ENCODE data around the gene LINC01488.

Gene LINC01488

DNA sequence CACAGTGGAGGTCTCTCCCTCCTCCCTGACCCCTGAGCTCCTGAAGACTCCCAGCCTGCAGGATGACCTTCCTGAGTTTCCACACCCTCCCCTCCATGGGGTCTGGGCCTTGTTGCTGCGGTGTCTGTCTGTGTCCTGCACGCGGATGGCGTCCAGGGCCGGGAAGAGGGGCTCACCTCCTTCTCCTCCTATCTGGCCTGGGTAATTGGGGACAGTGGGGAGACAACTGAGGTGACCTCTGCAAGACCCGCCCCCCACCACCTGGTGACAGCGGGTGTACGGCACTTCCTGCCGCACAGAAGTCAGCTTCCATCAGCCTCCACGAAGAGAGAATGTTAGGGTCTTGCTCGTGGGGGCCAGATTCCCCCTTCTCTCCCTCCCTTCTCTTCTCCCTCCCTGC, 31.7 kb downstream of the LINC01488 start:
- DNase-seq = no peak

DNA sequence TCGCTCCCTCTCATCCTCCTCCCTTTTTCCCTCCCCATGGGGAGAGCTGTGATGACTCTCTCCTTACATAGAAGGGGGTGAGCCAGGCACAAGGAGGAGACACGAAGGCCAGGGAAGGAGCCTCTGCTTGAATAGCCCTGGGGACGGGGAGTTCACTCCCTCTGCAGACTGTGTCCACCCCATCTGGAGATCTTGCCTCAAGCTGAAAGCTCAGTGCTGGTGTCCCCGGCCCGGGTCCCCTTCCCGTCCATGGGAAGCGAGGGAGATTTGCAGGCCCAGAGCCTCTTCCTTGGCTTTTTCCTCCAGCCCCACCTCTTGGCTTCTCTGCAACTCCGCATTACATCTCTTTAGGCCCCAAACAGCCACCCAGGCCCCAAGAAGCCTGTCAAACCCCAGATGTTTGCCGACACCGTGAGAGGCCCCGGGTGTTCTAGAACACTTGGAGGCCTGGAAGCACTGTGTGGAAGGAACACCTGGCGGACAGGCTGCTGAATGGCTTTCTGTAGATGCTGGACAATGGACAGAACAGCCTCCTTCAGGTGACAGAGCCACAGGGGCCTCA, 32.3 kb downstream of the LINC01488 start:
- no peak for DNase-seq

DNA sequence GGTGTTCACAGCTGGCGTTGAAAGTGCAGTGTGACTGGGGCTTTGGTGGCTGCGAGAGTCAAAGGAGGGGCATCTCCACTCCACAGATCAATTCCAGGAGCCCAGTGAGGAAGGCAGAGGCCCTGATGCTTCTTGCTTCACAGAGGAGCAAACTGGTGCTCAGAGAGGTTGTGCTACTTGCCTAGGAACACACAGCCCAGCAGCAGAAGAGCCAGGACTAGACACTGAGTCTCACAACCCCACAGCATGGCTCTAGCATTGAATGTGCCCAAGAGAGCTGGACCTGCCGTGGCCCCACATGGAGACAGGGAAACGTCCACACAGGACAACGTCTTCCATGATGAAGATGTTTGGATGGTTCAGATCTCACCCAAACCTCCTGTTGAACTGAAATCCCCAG, 33.3 kb downstream of the LINC01488 start:
- DNase-seq = no peak

DNA sequence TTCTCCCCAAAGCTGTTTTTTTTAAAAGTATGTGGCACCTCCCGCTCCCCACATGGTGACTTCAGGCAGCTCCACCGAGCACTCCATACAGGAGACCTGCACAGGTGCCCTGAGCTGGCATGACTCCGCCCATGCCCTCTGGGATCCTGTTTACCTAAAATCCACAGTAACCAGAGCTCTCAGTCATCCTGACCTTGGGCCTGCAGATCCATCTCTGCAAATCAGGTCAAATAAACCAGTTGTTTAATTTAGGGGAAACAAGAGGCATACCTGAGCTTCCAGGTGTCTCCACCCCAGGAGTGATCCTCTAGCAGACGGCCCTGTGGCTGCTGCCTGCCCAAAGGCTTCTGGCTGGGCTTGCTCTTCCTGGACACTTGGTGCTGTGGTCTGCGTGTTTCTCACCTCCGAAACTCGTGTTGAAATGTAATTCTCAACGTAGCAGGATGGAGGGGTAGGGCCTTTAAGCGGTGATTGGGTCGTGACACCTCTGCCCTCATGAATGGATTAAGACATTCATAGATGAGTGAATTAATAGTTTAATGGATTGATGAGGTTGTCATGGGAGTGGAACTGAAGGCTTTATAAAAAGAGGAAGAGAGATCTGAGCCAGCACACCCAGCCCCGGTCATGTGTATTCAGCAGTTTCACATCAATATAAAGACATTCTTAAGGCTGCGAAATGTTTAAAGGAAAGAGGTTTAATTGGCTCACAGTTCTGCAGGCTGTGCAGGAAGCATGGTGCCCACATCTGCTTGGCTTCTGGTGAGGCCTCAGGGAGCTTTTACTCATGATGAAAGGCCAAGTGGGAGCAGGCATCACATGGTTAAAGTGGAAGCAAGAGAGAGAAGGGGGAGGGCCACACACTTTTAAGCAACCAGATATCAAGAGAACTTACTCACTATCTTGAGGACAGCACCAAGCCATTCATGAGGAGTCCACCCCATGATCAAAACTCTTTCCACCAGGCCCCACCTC, 34.1 kb downstream of the LINC01488 start:
- DNase-seq = no peak

DNA sequence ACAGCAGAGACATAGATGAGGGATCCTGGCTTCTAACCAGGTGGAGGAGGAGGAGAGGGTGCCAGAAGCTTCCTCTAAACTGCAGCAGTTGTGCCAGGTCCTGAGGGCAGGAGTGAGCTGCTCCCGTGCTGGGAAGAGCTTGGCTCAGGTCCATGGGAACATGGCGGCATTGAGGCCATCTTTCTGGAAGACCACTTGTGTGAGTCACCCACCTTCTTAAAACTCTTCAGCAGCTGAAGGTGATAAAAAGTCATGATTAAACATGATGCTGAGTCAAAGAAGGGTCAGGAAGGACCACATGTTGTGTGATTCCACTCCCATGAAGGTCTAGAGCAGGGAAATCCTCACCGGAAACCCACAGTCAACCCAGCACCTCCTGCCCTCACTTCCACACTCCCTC, 35.1 kb downstream of the LINC01488 start:
- DNase-seq = no peak

DNA sequence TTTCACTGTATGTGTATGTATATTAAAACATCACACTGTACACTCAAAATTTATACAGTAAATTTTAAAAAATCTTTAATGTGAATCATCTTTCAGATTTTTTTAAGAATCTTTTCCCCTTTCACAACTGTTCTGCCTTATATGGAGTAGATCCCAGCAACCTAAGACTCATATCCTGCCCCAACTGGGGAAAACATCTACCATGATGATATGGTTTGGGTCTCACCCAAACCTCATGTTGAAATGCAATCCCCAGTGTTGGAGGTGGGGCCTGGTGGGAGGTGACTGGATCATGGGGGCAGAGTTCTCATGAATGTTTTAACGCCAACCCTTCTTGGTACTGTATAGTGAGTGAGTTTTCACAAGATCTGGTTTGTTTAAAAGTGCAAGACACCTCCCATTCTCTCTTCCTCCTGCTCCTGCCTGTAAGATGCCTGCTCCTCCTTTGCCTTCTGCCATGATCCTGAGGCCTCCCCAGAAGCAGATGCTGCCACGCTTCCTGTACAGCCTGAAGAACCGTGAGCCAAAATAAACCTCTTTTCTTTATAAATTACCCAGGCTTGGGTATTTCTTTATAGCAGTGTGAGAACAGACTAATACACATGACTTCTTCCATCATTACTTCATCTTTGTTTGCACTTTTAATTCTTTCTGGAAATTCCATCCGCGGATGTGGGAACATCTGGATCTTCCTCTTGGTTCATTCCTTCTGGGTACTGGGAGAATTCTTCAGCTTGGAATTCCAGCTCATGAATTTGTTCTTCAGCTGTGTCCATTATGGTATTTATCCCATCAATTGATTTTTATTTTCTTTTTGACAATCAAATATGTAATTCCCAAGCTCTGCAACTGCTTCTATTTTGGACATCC, 36.9 kb downstream of the LINC01488 start:
- DNase-seq = no peak

DNA sequence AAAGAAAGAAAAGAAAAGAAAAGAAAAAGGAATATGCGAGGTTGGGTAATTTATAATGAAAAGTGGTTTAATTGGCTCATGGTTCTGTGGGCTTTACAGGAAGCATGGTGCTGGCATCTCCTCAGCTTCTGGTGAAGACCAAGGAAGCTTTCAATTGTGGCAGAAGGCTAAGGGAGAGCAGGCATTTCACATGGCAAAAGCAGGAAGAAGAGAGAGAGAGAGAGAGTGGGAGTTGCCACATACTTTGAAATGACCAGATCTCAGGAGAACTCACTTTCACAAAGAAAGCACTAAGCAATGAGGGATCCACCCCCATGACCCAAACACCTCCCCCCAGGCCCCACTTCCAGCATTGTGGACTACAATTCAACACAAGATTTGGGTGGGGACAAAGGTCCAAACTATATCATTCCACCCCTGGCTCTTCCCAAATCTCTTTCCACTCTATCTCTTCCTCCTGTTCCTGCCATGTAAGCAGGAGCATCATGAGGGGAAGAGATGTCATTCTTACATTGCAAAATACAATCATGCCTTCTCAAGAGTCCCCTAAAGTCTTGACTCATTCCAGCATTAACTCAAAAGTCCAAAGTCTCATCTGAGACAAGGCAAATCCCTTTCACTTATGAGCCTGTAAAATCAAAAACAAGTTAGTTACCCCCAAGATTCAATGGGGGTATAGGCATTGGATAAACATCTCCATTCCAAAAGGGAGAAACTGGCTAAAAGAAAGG, 38.9 kb downstream of the LINC01488 start:
- no peak for DNase-seq

DNA sequence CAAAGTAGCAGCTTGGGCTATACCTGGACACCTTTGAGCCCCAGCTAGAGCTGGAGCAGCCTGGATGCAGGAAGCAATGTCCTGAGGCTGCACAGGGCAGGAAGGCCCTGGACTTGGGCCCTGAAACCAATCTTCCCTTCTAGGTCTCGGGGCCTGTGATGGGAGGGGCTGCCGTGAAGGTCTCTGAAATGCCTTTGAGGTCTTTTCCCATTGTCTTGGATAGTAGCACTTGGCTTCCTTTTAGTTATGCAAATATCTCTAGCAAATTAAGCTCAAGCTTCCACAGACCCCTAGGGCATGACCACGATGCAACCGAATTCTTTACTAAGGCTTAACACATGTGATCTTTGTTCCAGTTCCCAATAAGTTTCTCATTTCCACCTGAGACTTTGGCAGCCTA, 40.0 kb downstream of the LINC01488 start:
- no peak for DNase-seq

DNA sequence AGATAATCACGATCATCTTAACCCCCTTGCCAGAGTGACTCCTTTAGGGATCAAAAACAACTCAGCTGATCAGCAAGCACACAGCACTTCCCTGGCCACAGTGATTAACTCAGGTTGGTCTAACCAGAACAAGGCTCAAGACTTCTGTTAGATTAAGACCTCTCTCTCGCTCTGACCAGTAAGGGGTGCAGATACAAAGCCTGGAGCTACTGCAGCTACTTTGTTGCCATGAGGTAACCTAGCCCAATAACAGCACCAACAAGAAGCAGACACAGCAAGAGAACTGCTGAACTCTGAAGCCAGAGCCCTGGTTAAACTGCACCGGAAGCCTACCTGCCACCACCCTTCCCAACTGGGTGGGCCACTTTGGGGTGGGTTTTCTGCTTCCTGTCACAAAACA, 42.0 kb downstream of the LINC01488 start:
- DNase-seq = no peak

DNA sequence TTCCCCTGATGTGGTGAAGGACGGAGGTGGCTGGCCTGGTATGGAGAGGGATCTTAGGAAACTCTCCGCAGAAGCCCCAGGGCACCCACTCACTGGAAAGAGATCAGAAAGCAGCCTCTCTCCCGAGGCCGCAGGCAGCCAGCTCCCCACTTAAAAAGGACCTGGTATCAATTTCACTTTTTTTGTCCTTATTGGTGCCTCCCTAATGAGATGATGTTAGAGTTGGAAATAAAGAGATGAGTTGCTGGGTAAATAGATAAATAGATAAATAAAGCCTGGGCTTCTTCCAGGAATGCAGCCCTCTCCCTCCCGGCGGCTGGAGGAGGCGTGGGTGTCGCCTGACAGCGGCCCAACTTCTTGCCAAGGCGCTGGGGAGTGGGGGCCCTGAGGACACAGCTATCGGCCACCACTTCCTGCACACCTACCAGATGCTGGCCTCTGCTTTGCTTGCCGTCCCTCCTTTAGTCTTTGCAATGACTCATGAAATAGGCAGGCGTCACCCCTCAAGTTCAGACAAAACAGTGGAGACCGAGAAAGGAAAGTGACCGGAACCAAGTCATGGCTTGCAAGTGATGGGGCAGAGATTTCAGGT, 42.9 kb downstream of the LINC01488 start:
- no peak for DNase-seq

DNA sequence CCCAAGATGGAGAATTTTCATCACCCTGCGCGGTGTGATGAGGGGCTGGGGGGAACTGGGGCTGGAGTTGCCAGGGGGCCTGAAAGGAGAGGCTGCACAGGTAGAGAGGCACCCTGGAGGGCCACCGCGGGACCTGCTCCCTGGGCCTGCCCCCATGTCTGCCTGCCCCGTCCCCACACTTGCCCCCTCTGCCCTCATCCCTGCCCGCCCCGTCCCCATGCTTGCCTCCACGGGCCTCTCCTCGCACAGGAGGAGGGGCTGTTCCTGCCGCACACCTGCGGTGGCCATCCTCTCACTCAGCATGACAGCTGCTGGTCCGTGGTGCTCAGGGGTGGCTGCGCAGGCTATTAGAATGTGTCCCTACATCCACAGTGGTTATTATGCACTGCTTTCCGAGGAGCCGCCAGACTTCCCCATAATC, 43.5 kb downstream of the LINC01488 start:
- DNase-seq = no peak

DNA sequence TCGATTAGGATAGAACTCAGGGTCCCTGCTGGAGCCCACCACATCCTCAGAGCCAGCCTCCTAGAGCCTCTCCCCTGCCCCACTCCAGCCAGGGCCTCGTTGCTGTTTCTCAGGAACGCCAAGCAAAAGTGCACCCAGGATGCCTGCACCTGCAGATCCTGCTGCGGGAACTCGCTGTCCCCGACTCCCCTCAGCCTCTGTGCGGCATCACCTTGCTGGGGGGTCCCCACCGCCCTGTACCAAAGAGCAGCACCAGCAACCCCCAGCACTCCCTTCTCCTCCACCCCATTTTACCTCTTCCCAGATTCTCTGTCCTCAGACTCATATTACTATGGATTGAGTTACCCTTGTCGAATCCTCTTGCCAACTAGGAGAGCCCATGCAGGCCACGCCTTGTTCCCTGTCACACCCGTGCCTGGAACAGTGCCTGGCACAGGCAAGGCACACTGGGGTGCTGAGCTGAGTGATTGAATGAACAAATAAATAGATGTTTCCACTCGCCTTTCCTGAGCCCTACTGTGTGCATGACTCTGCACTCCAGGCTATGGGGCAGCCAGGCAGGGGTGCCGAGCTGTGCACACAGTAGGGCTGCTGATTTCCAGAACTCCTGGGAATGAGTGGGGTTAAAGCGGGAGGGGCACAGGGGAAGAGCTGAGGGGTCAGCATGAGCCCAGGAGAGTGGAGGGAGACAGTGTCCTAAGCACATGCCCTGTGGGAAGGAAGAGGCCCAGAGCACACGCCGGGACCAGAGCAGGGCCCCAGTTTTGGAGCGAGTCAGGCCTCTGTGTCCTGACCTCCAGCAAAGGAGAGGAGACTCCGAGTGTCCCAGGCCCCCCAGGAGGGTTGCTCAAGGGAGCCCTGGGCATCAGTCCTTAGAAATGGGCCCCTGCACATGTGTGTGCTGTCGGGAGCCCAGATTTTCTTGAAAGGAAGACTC, 44.3 kb downstream of the LINC01488 start:
- DNase-seq = no peak

DNA sequence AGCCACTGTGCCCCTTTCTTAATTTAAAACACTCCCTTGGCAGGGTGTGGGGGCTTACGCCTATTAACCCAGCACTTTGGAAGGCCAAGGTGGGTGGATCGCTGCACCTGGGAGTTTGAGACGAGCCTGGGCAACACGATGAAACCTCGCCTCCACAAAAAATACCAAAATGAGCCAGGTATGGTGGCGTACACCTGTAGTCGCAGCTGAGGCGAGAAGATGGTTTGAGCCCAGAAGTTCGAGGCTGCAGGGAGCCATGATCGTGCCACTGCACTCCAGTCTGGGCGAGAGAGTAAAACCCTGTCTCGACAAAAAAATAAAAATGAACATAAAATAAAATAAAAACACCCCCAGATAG, 45.0 kb downstream of the LINC01488 start:
- DNase-seq = no peak

DNA sequence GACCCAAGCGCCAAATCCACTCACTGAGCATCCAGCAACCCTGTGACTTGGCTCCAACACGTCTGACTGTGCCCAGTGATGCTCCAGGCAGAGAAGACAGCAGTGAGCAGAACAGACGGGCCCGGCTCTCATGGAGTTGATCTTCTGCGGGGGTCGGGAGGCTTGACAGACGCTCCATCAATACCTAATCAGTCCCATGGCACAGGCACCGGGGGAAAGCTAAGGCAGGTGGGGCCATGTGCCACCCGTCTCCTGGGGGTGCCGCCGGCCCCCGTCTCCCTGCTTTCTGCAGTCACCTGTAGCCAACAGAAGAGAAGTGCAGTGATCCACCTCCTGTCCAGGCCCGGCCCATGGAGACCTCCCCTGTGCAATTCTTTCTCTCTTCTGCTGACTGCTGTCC, 47.5 kb downstream of the LINC01488 start:
- DNase-seq = no peak

DNA sequence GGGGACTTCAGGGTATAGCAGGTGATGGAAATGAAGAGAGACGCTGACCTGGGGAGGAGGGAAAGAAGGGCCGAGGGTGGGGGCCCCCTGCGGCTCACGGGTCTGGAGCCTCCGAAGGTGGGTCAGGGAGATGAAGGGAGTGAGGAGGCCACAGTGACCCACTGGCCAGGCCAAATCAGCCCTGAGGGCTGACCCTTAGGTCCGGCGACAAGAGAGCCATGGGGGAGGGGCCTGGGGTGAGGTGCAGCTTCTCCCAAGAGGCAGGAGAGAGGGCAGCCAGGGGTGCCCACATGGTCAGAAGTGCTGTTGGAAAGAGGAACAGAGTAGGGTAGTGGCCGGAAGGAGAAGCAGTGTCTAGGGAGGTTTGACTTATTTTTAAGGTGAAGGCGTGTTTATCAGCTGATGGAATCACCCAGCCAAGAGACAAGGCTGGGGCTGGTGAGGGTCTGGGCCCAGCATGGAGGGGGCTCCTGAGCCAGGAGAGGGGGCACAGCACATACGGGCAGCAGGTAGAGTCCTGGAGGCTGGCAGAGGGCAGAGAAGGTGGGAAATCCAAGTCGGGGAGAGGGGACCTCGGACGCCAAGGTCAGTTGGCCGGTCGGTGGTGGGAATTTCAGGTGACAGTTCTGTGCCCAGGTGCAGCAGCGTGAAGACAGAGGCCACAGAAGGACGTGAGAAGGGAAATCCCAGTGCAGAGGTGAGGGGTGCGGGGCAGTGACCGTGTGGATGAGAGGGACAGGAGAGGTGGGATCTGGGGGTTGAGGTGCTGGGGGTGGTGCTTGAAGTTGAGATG, 49.0 kb downstream of the LINC01488 start:
- DNase-seq = no peak

DNA sequence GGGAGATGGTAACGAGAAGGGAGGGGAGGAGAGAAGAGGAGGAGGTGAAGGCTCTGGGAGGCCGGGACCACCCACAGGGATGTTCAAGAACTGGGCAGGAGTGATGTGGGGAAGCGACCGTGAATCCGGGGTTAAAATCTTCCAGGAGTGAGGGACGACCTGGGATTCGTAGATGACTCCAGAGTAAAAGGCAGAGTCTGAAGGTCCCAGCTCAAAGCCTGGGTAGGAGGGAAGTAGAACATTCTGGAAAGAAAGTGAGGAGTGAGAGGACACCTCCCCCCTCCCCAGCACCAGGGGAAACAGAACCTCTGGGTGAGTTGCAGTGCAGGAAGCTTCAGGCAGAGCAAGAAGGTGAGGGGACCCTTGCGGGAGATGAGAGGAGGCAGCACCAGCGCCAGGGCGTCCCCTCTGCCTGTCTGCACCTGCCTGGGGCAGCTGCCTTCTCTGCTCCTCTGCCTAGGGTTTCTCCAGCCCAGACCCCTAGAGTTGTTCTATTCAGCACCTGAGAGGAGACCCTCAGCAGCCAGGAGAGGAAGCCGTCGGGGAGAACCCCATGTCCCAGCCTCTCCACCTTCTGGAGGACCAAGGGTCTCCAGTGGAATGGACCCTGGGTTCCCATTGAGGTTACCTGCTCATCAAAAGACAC, 49.7 kb downstream of the LINC01488 start:
- DNase-seq = no peak

DNA sequence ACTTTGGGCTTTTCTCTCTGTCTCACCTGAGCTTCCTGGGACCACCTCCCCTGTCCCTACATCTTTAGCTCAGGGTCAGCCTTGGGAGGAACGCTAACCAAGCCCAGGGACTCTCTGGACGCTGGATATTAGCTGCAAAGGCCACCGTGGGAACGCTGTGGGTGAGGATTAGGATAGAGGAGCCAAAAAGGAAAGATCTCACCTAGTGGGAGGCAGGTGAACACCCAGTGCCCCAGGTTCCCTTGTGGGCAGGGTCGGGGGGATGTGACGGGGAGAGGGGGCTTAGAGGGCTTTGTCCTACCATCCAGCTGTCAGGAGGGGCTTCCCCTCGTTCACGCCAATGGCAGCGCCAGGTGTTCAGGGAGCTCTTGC, 50.2 kb downstream of the LINC01488 start:
- DNase-seq = no peak

DNA sequence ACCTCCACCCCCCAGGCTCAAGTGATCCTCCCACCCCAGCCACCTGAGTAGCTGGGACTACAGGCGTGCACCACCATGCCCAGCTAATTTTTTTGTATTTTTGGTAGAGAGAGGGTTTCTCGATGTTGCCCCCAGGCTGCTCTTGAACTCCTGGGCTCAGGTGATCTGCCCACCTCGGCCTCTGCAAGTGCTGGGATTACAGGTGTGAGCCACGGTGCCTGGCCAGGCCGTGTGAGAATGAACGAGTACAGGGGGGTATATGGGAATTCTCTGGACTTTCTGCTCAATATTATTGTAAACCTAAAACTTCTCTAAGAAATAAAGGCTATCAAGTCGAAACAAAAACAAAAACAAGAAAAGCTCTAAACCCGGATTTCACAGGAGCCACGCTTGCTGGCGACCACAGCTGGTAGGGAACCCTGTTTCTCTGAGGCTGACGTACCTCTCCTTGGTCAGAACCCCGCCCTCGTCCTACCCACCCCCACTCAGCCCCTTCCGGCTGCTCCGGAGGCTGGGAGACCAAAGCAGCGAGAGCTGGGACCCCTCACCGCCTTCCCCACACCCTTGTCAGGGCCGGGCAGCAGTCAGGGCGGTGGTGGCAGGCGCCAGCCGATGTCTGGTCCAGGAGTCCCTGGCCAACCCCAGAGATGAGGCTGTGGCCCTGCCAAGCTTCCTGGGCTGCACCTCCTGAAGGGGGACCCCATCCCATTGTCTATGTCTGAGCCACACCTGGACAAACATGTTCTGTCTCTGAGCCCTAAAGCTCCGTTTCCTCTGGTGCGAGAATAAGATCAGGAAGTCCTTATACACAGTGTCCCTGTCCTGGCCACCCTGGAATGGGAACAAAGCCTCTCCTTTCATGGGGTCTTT, 52.1 kb downstream of the LINC01488 start:
- no peak for DNase-seq

DNA sequence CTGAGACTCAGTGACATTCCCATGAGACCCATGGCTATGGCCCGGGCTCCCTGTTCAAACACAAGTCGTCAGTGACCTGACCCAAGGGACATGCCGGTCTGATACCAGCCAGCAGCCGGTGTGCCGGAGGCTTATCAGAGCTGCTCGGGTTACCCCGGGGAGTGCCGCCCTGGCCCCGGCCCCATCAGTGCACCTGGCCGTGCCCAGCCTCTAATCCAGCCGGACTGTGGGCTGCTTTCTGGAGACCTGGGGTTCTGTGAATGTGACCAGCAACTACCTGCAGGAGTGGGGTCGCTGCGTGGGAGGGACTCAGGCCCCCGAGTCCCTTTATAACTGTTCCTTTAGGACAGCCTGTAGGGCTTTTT, 52.7 kb downstream of the LINC01488 start:
- DNase-seq = no peak

Measured in stimulated activated CD4-positive, alpha-beta T cell treated with anti-CD3 and anti-CD28 coated beads, Interleukin-2, amount 100 ng/mL, for 48 hours (primary cell).